Adrenal gland (tissue), 12 donors: ENCODE measurements around the gene TNS1. TPM values are rescaled to one million over a fixed set of nuclear protein-coding genes. Genes with fewer than 3 reads are reported as not detected.

ENCODE experiments used
- DNase-seq, 7 donors: peaks; one replicate each; pipeline ENCODE4 v3.0.0-alpha.2; 2019 to 2020
- H3K27ac ChIP-seq, 5 donors: fragments of 200-600 bp; sonication (generic) in 4 of 5; 1 replicate in 3 of 5; 2 replicates in 2 of 5; pipeline versions ENCODE4 v1.5.1 to v1.8.0; 2016 to 2020; ENCODE audit warnings: mild to moderate bottlenecking in 1 of 5
- H3K27me3 ChIP-seq: fragments of 200-600 bp; 2 replicates; pipeline ENCODE4 v1.8.0; 2021
- H3K36me3 ChIP-seq, 2 donors: fragments of 200-600 bp; replicated peaks in 1 of 2; 1 replicate in 1 of 2; 2 replicates in 1 of 2; pipeline versions ENCODE4 v1.5.1 to v1.8.0; 2018 to 2022
- H3K4me1 ChIP-seq, 2 donors: fragments of 200-600 bp; replicated peaks in 1 of 2; 1 replicate in 1 of 2; 2 replicates in 1 of 2; pipeline versions ENCODE4 v1.5.1 to v1.8.0; 2018 to 2021
- H3K4me3 ChIP-seq, 4 donors: fragments of 200-600 bp; sonication (generic) in 3 of 4; one replicate each; pipeline ENCODE4 v1.5.1; 2016 to 2018
- H3K9me3 ChIP-seq, 3 donors: fragments of 200-600 bp; sonication (generic) in 1 of 3; replicated peaks in 1 of 3; 1 replicate in 2 of 3; 2 replicates in 1 of 3; pipeline versions ENCODE4 v1.5.1 to v1.8.0; 2016 to 2021
- POLR2A ChIP-seq, 2 donors: fragments of 450-650 bp; IDR thresholded peaks; one replicate each; pipeline ENCODE4 v1.6.1; 2017; ENCODE audit warnings: antibody characterized with exemption in 2 of 2, mild to moderate bottlenecking in 2 of 2, moderate library complexity in 1 of 2
- WGBS, 4 donors: extraction: QIAGEN DNeasy Blood & Tissue Kit in 2 of 4; methylation state at CpG; one replicate each; pipeline versions ENCODE4 v1.1.5 to v1.1.7; 2013 to 2017; 5-methylcytosine and 5-hydroxymethylcytosine counted together
- intact Hi-C, 2 donors: fragments of 100-400 bp; cut with DNase I; formaldehyde crosslinking; loops; one replicate each; pipeline versions ENCODE4 v1.14.1 to v1.15.0; 2022 to 2023
- polyA plus RNA-seq, 3 donors: library from polyadenylated mRNA; stranded (reverse); fragments of 200-250 nt in 2 of 3; fragments of 350-450 nt in 1 of 3; fragmentation: Illumina TruSeq in 1 of 3; extraction: RNeasy Lipid Tissue Mini Kit (QIAGEN cat#74804) in 1 of 3; gene quantifications; one replicate each; pipeline ENCODE4 v1.2.3, GENCODE V29; 2013 to 2014
- total RNA-seq, 9 donors: library from RNA; depleted of rRNA in 4 of 9; stranded (reverse); fragments of >200 nt in 4 of 9; fragments of 120-200 nt in 1 of 9; fragmentation: NEBNext Ultra II Directional in 1 of 9; extraction: Animal tissue kit (Norgen Biotek cat#: 25700) in 1 of 9; gene quantifications; one replicate each; pipeline versions ENCODE4 v1.1.0 to v1.2.4, GENCODE V29; 2013 to 2023
- TF ChIP-seq, protein P1 (sequence below), 6 experiments: fragments of 450-650 bp in 4 of 6; fragments of 200-600 bp in 2 of 6; sonication (generic) in 1 of 6; IDR thresholded peaks; 1 replicate in 5 of 6; 2 replicates in 1 of 6; pipeline versions ENCODE4 v1.5.1 to v1.8.0; 2016 to 2021; ENCODE audit warnings: antibody characterized with exemption in 6 of 6, mild to moderate bottlenecking in 2 of 6, moderate library complexity in 1 of 6
- donor health status: healthy with polysubstance abuse.
- donor health status: Bipolar disorder and iron deficiency.
- donor health status: DM: yes; HTN: yes; CAD: no.
- donor health status: DM: no; HTN: no; CAD: no.
- donor health status: DM: no; HTN: no; CAD: no.
- donor health status: DM: yes; HTN: yes; CAD: no.

The TNS1 gene
- total and polyA plus RNA-seq, 12 donors: 34.1 to 341 (median 252) TPM

DNA sequence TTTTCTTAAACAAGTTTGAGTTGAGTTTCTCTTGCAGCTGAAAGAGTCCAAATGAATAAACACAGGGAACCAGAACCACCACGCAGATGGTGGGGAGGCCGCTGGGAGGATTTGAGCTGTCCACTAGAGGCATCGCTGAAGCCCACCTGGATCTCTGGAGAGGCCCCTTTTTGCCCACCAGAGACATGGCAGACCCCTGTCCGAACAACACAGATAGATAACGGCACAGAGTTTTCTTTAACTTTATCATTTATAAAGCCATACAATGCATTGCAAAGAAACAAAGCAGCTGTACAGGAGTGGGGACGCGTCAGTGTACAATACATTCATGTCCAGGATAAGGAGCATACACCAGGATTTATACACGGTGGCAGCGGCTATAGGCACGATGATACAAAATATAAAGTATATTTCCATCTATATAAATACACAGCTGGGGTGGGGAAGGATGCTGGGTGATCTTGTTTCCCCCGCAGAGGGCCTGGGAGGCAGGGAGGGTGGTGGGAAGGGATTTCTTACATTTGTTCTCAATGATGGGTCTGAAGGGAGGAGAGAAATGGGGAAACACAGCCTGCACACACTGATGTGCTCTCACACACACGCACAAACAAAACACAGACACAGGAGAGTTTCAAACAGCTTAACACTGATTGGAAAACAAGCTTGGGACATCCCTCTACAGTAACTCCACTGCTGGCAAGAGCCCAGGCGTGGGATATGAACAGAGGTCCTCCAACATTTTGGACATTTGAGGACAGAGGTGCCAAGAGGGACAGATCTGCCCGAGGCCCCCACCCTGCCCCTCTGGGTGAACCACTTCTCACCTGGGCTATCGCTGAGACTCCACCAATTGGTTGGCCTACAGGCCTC lies 203.0 kb downstream of the TNS1 start:
- H3K27ac ChIP-seq: peak overlapping the region in 2 of 5 donors; percentile 51 to 67
- DNase-seq: peak in 5 of 7 donors; percentile 5 to 54 (median 18)

GRCh38 chr2:217798743-217799562 lies 203.8 kb downstream of the TNS1 start:
- peak overlapping the region in 2 of 5 donors; percentile 51 to 67 for H3K27ac ChIP-seq

More for the DNA sequence above, 203.0 kb downstream of the TNS1 start:
- Histone ChIP-seq H3K36me3 (peaks cover 0 to 37% of the 10 kb centered on the region in 2 donors), H3K4me3 (no peak overlapping the region), H3K9me3 (no peaks in the 10 kb centered on the region), H3K27me3 (no peaks in the 10 kb centered on the region), H3K4me1 (peaks cover 0 to 5% of the 10 kb centered on the region in 2 donors)
- TF ChIP-seq, protein P1, sequence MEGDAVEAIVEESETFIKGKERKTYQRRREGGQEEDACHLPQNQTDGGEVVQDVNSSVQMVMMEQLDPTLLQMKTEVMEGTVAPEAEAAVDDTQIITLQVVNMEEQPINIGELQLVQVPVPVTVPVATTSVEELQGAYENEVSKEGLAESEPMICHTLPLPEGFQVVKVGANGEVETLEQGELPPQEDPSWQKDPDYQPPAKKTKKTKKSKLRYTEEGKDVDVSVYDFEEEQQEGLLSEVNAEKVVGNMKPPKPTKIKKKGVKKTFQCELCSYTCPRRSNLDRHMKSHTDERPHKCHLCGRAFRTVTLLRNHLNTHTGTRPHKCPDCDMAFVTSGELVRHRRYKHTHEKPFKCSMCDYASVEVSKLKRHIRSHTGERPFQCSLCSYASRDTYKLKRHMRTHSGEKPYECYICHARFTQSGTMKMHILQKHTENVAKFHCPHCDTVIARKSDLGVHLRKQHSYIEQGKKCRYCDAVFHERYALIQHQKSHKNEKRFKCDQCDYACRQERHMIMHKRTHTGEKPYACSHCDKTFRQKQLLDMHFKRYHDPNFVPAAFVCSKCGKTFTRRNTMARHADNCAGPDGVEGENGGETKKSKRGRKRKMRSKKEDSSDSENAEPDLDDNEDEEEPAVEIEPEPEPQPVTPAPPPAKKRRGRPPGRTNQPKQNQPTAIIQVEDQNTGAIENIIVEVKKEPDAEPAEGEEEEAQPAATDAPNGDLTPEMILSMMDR (IDR thresholded peaks at IDR 0.05): no peak
- no peak for TF ChIP-seq POLR2A (IDR thresholded peaks at IDR 0.05)
- 86 to 92% (median 88%) methylated on average over 14 to 15 of the region's 15 CpGs for WGBS, 4 donors
- intact Hi-C loops: no loop called here

GRCh38 chr2:217798191-217798590 lies 204.6 kb downstream of the TNS1 start:
- Histone ChIP-seq H3K4me3 (no peak overlapping the region), H3K4me1 (peaks cover 0 to 13% of the 10 kb centered on the region in 2 donors), H3K9me3 (no peaks in the 10 kb centered on the region), H3K36me3 (peaks cover 0 to 21% of the 10 kb centered on the region in 2 donors), H3K27me3 (no peaks in the 10 kb centered on the region), H3K27ac (no peak overlapping the region)
- DNase-seq: peak in 3 of 7 donors; percentile 14 to 49 (median 18)
- TF ChIP-seq, protein P1 (IDR thresholded peaks at IDR 0.05): no peak
- TF ChIP-seq POLR2A (IDR thresholded peaks at IDR 0.05): no peak
- intact Hi-C loops: no loop called here
- 90 to 98% (median 96%) methylated on average over 7 of the region's 7 CpGs for WGBS, 4 donors

More at GRCh38 chr2:217798743-217799562, 203.8 kb downstream of the TNS1 start:
- Histone ChIP-seq H3K9me3 (no peaks in the 10 kb centered on the region), H3K4me3 (no peak overlapping the region), H3K36me3 (peaks cover 0 to 29% of the 10 kb centered on the region in 2 donors), H3K4me1 (peaks cover 0 to 8% of the 10 kb centered on the region in 2 donors), H3K27me3 (no peaks in the 10 kb centered on the region)
- peak in 6 of 7 donors; percentile 10 to 68 (median 51) for DNase-seq
- WGBS, 4 donors: 62 to 76% (median 70%) methylated on average over 14 of the region's 14 CpGs
- intact Hi-C loops: no loop called here
- no peak for TF ChIP-seq POLR2A (IDR thresholded peaks at IDR 0.05)
- TF ChIP-seq, protein P1 (IDR thresholded peaks at IDR 0.05): no peak

GRCh38 chr2:217797661-217798069 lies 205.1 kb downstream of the TNS1 start:
- Histone ChIP-seq H3K4me3 (no peak overlapping the region), H3K36me3 (peaks cover 0 to 16% of the 10 kb centered on the region in 2 donors), H3K27me3 (no peaks in the 10 kb centered on the region), H3K4me1 (peaks cover 0 to 9% of the 10 kb centered on the region in 2 donors), H3K9me3 (no peaks in the 10 kb centered on the region), H3K27ac (peak overlapping the region in 3 of 5 donors; percentile 11 to 57 (median 49))
- peak in 4 of 7 donors; percentile 38 to 85 (median 58) for DNase-seq
- 53 to 63% (median 58%) methylated on average over 3 to 8 of the region's 8 CpGs for WGBS, 4 donors
- intact Hi-C loops: no loop called here
- TF ChIP-seq, protein P1 (IDR thresholded peaks at IDR 0.05): no peak
- no peak for TF ChIP-seq POLR2A (IDR thresholded peaks at IDR 0.05)
